ENCODE measurements around the gene NR4A1. TPM values are rescaled to one million over a fixed set of nuclear protein-coding genes. Genes with fewer than 3 reads are reported as not detected.

NR4A1 gene
- total RNA-seq, 1 donor from 2014 or later: 1.0 TPM

- Mint-ChIP-seq H3K36me3 (ENCODE audit: low read depth, unreplicated experiment) (no peaks in the 10 kb centered on the region), H3K27ac (ENCODE audit: unreplicated experiment) (no peak overlapping the region), H3K9me3 (ENCODE audit: unreplicated experiment) (no peaks in the 10 kb centered on the region), H3K4me1 (ENCODE audit: unreplicated experiment) (peaks cover 3% of the 10 kb centered on the region), H3K4me3 (ENCODE audit: unreplicated experiment) (no peak overlapping the region), H3K27me3 (ENCODE audit: unreplicated experiment) (peaks cover 6% of the 10 kb centered on the region)
- DNase-seq (ENCODE audit: low spot score): no peak
- no peak for TF ChIP-seq CTCF (IDR thresholded peaks at IDR 0.05; ENCODE audit: unreplicated experiment)
Measured at GRCh38 chr12:52062167-52063081, 11.2 kb downstream of the NR4A1 start.

DNA sequence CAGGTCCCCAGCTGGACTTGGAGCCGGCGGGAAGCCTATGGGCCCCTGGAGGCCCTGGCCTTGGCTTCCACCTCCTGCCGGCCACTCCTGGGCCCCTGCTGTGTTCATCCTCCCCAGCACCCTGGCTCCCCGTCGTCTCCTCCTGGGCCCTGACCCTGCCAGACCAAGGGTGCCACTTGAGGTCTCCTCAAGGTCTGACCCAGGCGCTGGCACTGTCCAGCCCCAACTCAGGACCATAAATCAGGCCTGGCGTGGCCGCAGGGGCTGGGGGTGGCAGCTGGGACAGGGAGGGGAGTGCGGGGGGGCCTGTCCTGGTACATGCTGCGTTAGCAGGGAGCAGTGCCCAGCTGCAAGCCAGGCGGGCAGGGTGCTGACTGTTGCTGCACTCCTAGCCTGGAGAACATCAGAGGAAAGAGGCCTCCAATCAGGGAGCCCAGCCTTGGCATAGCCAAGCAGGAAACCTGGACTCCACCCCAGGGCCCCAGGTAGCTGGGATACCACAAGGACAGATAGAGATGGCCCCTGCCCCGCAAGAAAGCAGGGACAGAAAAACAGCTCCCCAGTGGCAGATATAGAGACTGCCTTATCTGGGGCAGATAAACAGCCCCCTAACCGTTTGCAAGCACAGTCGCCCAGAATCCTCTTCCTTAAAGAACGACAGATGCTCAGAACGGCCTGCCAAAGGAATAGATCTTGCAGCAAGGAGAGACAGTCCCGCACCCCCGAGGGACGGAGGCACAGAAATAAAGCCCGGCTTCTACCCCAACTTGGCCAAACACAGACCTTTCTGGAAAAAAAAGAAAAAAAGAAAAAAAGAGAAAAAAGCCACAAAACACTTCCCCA, 12.1 kb downstream of the NR4A1 start:
- Mint-ChIP-seq H3K4me1 (ENCODE audit: unreplicated experiment) (peaks cover 3% of the 10 kb centered on the region), H3K9me3 (ENCODE audit: unreplicated experiment) (no peaks in the 10 kb centered on the region), H3K27me3 (ENCODE audit: unreplicated experiment) (peaks cover 6% of the 10 kb centered on the region), H3K4me3 (ENCODE audit: unreplicated experiment) (no peak overlapping the region), H3K27ac (ENCODE audit: unreplicated experiment) (no peak overlapping the region), H3K36me3 (ENCODE audit: low read depth, unreplicated experiment) (no peaks in the 10 kb centered on the region)
- TF ChIP-seq CTCF (IDR thresholded peaks at IDR 0.05; ENCODE audit: unreplicated experiment): no peak
- no peak for DNase-seq (ENCODE audit: low spot score)

DNA sequence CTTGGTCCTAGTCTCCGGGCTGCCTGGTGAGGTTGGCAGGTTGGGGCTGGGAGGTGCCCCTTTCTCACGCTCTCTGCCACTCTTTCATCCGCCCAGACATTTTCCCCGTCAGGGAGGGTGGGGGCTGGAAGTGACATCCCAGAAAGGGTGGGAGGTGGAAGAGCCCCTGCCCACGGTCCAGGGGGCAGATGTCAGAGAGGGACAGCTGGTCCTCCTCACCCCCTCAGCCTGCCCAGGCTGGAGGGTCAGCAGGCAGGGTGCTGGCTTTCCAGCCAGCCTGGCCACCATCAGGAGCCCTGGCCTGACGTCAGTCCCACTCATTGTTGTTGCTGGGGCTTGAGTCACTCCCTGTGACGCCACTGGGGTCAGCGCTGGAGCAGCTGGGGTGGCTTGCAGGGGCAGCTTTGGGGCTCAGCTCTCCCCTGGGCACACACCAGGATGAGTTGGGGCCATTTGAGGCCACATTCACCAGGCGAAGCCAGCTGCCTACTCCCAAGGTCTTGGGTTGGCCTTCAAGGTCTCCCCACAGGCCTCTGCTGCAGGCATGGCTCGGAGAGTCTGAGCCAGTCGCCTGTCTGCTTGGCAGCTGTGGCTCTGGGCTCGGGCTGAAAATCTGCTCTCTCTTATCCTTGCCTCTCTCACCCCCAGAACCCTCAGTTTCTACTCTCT, 12.9 kb downstream of the NR4A1 start:
- peaks cover 10% of the 10 kb centered on the region for H3K27me3 Mint-ChIP-seq (ENCODE audit: unreplicated experiment)

GRCh38 chr12:52066346-52067080, 15.3 kb downstream of the NR4A1 start:
- no peak for DNase-seq (ENCODE audit: low spot score)
- Mint-ChIP-seq H3K27ac (ENCODE audit: unreplicated experiment) (no peak overlapping the region), H3K9me3 (ENCODE audit: unreplicated experiment) (no peaks in the 10 kb centered on the region), H3K27me3 (ENCODE audit: unreplicated experiment) (peaks cover 15% of the 10 kb centered on the region), H3K4me1 (ENCODE audit: unreplicated experiment) (peaks cover 12% of the 10 kb centered on the region), H3K4me3 (ENCODE audit: unreplicated experiment) (no peak overlapping the region), H3K36me3 (ENCODE audit: low read depth, unreplicated experiment) (no peaks in the 10 kb centered on the region)
- no peak for TF ChIP-seq CTCF (IDR thresholded peaks at IDR 0.05; ENCODE audit: unreplicated experiment)

More for the DNA sequence above, 12.9 kb downstream of the NR4A1 start:
- Mint-ChIP-seq H3K36me3 (ENCODE audit: low read depth, unreplicated experiment) (no peaks in the 10 kb centered on the region), H3K4me1 (ENCODE audit: unreplicated experiment) (peaks cover under 1% of the 10 kb centered on the region), H3K9me3 (ENCODE audit: unreplicated experiment) (no peaks in the 10 kb centered on the region), H3K27ac (ENCODE audit: unreplicated experiment) (no peak overlapping the region), H3K4me3 (ENCODE audit: unreplicated experiment) (no peak overlapping the region)
- TF ChIP-seq CTCF (IDR thresholded peaks at IDR 0.05; ENCODE audit: unreplicated experiment): no peak
- no peak for DNase-seq (ENCODE audit: low spot score)
